SK-N-SH treated with all-trans-retinoic acid at 6 μM for 48 hours (cell line): ENCODE results near the gene CRYBA2.

Source experiments
- ATAC-seq: fragments of 200-7000 bp; cut with Tn5 transposase; 3 replicates; pipeline ENCODE4 v1.9.1; 2020; ENCODE audit warnings: mild to moderate bottlenecking, moderate library complexity
- ARNTL ChIP-seq: fragments of 450-650 bp; formaldehyde crosslinking; IDR thresholded peaks from 2 replicates; pipeline ENCODE4 v1.5.0; 2020; ENCODE audit warnings: low read depth, mild to moderate bottlenecking, moderate library complexity, borderline replicate concordance
- BACH2 ChIP-seq: fragments of 250-450 bp; sonication (Bioruptor Pico); IDR thresholded peaks from 2 replicates; pipeline ENCODE4 v1.9.0; 2021; ENCODE audit warnings: mild to moderate bottlenecking, borderline replicate concordance
- CSDC2 ChIP-seq: fragments of 250-450 bp; sonication (Bioruptor Pico); IDR thresholded peaks from 2 replicates; pipeline ENCODE4 v1.5.0; 2020; ENCODE audit warnings: mild to moderate bottlenecking, moderate library complexity
- CSRNP3 ChIP-seq: fragments of 250-450 bp; sonication (Bioruptor Pico); IDR thresholded peaks from 2 replicates; pipeline ENCODE4 v1.5.1; 2021; ENCODE audit warnings: mild to moderate bottlenecking, moderate library complexity
- ESRRG ChIP-seq: fragments of 250-450 bp; sonication (Bioruptor Pico); IDR thresholded peaks from 2 replicates; pipeline ENCODE4 v1.6.1; 2021; ENCODE audit warnings: mild to moderate bottlenecking
- OSR1 ChIP-seq: fragments of 250-450 bp; sonication (Bioruptor Pico); IDR thresholded peaks from 2 replicates; pipeline ENCODE4 v1.8.0; 2022; ENCODE audit warnings: moderate library complexity, mild to moderate bottlenecking, inconsistent platforms
- PPARA ChIP-seq: fragments of 250-450 bp; sonication (Bioruptor Pico); IDR thresholded peaks from 2 replicates; pipeline ENCODE4 v1.5.0; 2020; ENCODE audit warnings: mild to moderate bottlenecking, borderline replicate concordance
- RARB ChIP-seq: fragments of 250-450 bp; sonication (Bioruptor Pico); IDR thresholded peaks from 2 replicates; pipeline ENCODE4 v1.8.0; 2021; ENCODE audit warnings: mild to moderate bottlenecking, moderate library complexity
- SNAI2 ChIP-seq: fragments of 250-450 bp; sonication (Bioruptor Pico); IDR thresholded peaks from 2 replicates; pipeline ENCODE4 v1.5.0; 2020; ENCODE audit warnings: mild to moderate bottlenecking, moderate library complexity
- TOX ChIP-seq: fragments of 250-450 bp; sonication (Bioruptor Pico); IDR thresholded peaks from 2 replicates; pipeline ENCODE4 v1.8.0; 2021; ENCODE audit warnings: mild to moderate bottlenecking, moderate library complexity, borderline replicate concordance
- TSHZ2 ChIP-seq: fragments of 250-450 bp; sonication (Bioruptor Pico); IDR thresholded peaks from 2 replicates; pipeline ENCODE4 v1.5.0; 2020; ENCODE audit warnings: mild to moderate bottlenecking, moderate library complexity
- ZC3H10 ChIP-seq: fragments of 250-450 bp; sonication (Bioruptor Pico); IDR thresholded peaks from 2 replicates; pipeline ENCODE4 v1.5.1; 2021; ENCODE audit warnings: mild to moderate bottlenecking, moderate library complexity
- ZFP3 ChIP-seq: fragments of 250-450 bp; sonication (Bioruptor Pico); IDR thresholded peaks from 2 replicates; pipeline ENCODE4 v1.5.0; 2020; ENCODE audit warnings: mild to moderate bottlenecking, moderate library complexity
- ZFP30 ChIP-seq: fragments of 450-650 bp; formaldehyde crosslinking; IDR thresholded peaks from 2 replicates; pipeline ENCODE4 v1.5.0; 2022; ENCODE audit warnings: mild to moderate bottlenecking, moderate library complexity
- ZNF565 ChIP-seq: fragments of 450-650 bp; formaldehyde crosslinking; conservative IDR thresholded peaks from 2 replicates; pipeline ENCODE4 v1.5.0; 2020; ENCODE audit warnings: low read depth, mild to moderate bottlenecking, moderate library complexity
- ZNF70 ChIP-seq: fragments of 450-650 bp; formaldehyde crosslinking; IDR thresholded peaks from 2 replicates; pipeline ENCODE4 v1.5.0; 2020; ENCODE audit warnings: mild to moderate bottlenecking, moderate library complexity
- ZNF8 ChIP-seq: fragments of 450-650 bp; formaldehyde crosslinking; IDR thresholded peaks from 2 replicates; pipeline ENCODE4 v1.5.0; 2020; ENCODE audit warnings: mild to moderate bottlenecking, moderate library complexity
- TF ChIP-seq, protein P1 (sequence below): fragments of 250-450 bp; sonication (Bioruptor Pico); IDR thresholded peaks from 2 replicates; pipeline ENCODE4 v1.5.1; 2020; ENCODE audit warnings: low read depth, mild to moderate bottlenecking, moderate library complexity
- TF ChIP-seq, protein P2 (sequence below): fragments of 250-450 bp; sonication (Bioruptor Pico); IDR thresholded peaks from 2 replicates; pipeline ENCODE4 v1.8.0; 2021; ENCODE audit warnings: low read depth, mild to moderate bottlenecking, moderate library complexity, borderline replicate concordance

The CRYBA2 gene

GRCh38 chr2:219022616-219023015 lies 29.4 kb upstream of the CRYBA2 start (continued):
- no peak for TF ChIP-seq TSHZ2 (CRISPR knock-in tag)

DNA sequence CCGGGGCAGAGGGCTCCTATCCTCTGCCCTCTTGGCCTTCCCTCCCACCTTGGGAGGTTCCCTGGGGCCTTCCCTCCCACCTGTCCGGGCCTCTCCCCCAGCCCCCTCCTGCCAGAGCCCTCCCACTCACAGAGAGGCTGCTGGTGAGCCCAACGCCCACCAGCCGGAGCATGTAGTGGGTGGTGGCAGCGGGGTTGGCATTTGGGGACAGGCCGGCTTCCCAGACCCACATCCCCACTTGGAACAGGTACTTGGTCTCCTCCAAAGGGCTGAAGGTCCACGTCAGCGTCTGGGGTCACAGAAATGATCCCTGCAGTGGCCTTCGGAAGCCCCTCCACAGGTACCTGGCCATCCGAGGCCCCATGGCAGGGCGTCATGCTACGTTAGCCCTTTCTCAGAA lies 28.8 kb upstream of the CRYBA2 start:
- ATAC-seq, result no peak
- no peak for TF ChIP-seq ZNF70 (CRISPR knock-in tag)

DNA sequence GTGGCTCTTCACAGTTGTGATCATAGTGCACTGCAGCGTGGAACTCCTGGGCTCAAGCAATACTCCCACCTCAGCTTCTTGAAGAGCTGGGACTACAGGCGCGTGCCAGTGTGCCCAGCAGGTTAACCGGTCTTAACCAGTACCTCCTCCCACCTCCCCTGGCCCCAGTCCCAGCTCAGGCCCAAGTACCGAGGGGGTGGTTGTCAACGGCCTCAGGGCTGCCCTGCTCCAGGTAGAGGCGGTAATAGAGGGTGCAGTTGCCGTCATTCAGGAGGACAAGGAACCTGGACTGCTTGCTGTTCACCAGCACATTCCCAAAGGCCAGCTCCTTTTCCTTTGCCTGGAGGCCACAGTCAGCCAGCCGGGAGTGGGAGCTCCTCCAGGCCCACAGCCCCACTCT lies 28.4 kb upstream of the CRYBA2 start:
- TF ChIP-seq TSHZ2 (CRISPR knock-in tag), result no peak
- TF ChIP-seq ZFP30 (CRISPR knock-in tag), result no peak
- TF ChIP-seq RARB (CRISPR knock-in tag), result no peak
- TF ChIP-seq, protein P1, sequence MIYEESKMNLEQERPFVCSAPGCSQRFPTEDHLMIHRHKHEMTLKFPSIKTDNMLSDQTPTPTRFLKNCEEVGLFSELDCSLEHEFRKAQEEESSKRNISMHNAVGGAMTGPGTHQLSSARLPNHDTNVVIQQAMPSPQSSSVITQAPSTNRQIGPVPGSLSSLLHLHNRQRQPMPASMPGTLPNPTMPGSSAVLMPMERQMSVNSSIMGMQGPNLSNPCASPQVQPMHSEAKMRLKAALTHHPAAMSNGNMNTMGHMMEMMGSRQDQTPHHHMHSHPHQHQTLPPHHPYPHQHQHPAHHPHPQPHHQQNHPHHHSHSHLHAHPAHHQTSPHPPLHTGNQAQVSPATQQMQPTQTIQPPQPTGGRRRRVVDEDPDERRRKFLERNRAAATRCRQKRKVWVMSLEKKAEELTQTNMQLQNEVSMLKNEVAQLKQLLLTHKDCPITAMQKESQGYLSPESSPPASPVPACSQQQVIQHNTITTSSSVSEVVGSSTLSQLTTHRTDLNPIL (CRISPR knock-in tag), result no peak
- TF ChIP-seq ZNF70 (CRISPR knock-in tag), result no peak
- TF ChIP-seq ZNF8 (CRISPR knock-in tag), result no peak
- TF ChIP-seq TOX (CRISPR knock-in tag), result no peak
- TF ChIP-seq OSR1 (CRISPR knock-in tag), result no peak
- no peak for TF ChIP-seq CSRNP3 (CRISPR knock-in tag)
- no peak for TF ChIP-seq ARNTL (CRISPR knock-in tag)
- TF ChIP-seq CSDC2 (CRISPR knock-in tag), result no peak
- TF ChIP-seq, protein P2, sequence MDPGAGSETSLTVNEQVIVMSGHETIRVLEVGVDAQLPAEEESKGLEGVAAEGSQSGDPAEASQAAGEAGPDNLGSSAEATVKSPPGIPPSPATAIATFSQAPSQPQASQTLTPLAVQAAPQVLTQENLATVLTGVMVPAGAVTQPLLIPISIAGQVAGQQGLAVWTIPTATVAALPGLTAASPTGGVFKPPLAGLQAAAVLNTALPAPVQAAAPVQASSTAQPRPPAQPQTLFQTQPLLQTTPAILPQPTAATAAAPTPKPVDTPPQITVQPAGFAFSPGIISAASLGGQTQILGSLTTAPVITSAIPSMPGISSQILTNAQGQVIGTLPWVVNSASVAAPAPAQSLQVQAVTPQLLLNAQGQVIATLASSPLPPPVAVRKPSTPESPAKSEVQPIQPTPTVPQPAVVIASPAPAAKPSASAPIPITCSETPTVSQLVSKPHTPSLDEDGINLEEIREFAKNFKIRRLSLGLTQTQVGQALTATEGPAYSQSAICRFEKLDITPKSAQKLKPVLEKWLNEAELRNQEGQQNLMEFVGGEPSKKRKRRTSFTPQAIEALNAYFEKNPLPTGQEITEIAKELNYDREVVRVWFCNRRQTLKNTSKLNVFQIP (CRISPR knock-in tag), result no peak
- no peak for TF ChIP-seq ZFP3

GRCh38 chr2:219020604-219021365 lies 27.6 kb upstream of the CRYBA2 start:
- TF ChIP-seq TOX (CRISPR knock-in tag), result no peak
- TF ChIP-seq ARNTL (CRISPR knock-in tag), result no peak
- no peak for TF ChIP-seq ZNF565 (CRISPR knock-in tag)
- TF ChIP-seq OSR1 (CRISPR knock-in tag), result no peak
- TF ChIP-seq BACH2, result no peak
- TF ChIP-seq ESRRG, result no peak
- TF ChIP-seq TSHZ2 (CRISPR knock-in tag), result no peak
- TF ChIP-seq PPARA (CRISPR knock-in tag), result no peak
- TF ChIP-seq ZC3H10 (CRISPR knock-in tag), result no peak
- TF ChIP-seq CSDC2 (CRISPR knock-in tag), result no peak
- no peak for TF ChIP-seq ZNF8 (CRISPR knock-in tag)
- TF ChIP-seq SNAI2 (CRISPR knock-in tag), result no peak
- ATAC-seq, result no peak; the same call in 2 of the 3 replicates

More for the DNA sequence above, 28.4 kb upstream of the CRYBA2 start:
- ATAC-seq, result no peak
